Liver (tissue), 9 donors: ENCODE measurements around the gene FER. TPM values are rescaled to one million over a fixed set of nuclear protein-coding genes. Genes with fewer than 3 reads are reported as not detected.

ENCODE experiments used
- DNase-seq: peaks from one replicate; pipeline ENCODE4 v3.0.0-alpha.2; 2017; ENCODE audit warnings: low spot score
- H3K27ac ChIP-seq, 2 donors: one replicate each; pipeline ENCODE4 v1.7.0; 2013; ENCODE audit warnings: inconsistent platforms in 2 of 2, low read length in 2 of 2, control low read depth in 1 of 2, low read depth in 1 of 2, mild to moderate bottlenecking in 1 of 2
- H3K27me3 ChIP-seq, 4 donors: one replicate each; pipeline versions ENCODE4 v1.6.1 to v1.7.0; 2013; ENCODE audit warnings: low read length in 3 of 4, inconsistent platforms in 1 of 4, mild to moderate bottlenecking in 1 of 4, moderate library complexity in 1 of 4; ENCODE audit not compliant: control insufficient read depth in 4 of 4, insufficient read depth in 4 of 4
- H3K36me3 ChIP-seq, 4 donors: one replicate each; pipeline versions ENCODE4 v1.6.1 to v1.7.0; 2013; ENCODE audit warnings: low read length in 3 of 4, mild to moderate bottlenecking in 3 of 4, low read depth in 1 of 4, moderate library complexity in 1 of 4; ENCODE audit not compliant: control insufficient read depth in 4 of 4, insufficient read depth in 3 of 4
- H3K4me1 ChIP-seq, 4 donors: one replicate each; pipeline versions ENCODE4 v1.6.1 to v1.7.0; 2013; ENCODE audit warnings: low read length in 3 of 4, mild to moderate bottlenecking in 3 of 4, moderate library complexity in 1 of 4; ENCODE audit not compliant: control insufficient read depth in 4 of 4, insufficient read depth in 4 of 4
- H3K4me3 ChIP-seq, 3 donors: one replicate each; pipeline versions ENCODE4 v1.6.1 to v1.7.0; 2013; ENCODE audit warnings: low read length in 3 of 3, control low read depth in 1 of 3, low read depth in 1 of 3, mild to moderate bottlenecking in 1 of 3
- H3K9ac ChIP-seq, 2 donors: one replicate each; pipeline ENCODE4 v1.7.0; 2013; ENCODE audit warnings: low read length in 2 of 2, mild to moderate bottlenecking in 2 of 2, moderate library complexity in 2 of 2, control low read depth in 1 of 2, low read depth in 1 of 2
- H3K9me3 ChIP-seq, 4 donors: one replicate each; pipeline versions ENCODE4 v1.6.1 to v1.7.0; 2013; ENCODE audit warnings: low read length in 3 of 4; ENCODE audit not compliant: control insufficient read depth in 4 of 4
- ATF3 ChIP-seq: IDR thresholded peaks from 2 replicates; pipeline ENCODE4 v1.6.1; 2016; ENCODE audit warnings: antibody characterized with exemption
- EGR1 ChIP-seq, 2 donors: IDR thresholded peaks; 2 replicates each; pipeline ENCODE4 v1.6.1; 2016 to 2018; ENCODE audit warnings: antibody characterized with exemption in 2 of 2, low read depth in 2 of 2
- FOXA1 ChIP-seq: IDR thresholded peaks from 2 replicates; pipeline ENCODE4 v1.6.1; 2016; ENCODE audit warnings: antibody characterized with exemption
- FOXA2 ChIP-seq: IDR thresholded peaks from 2 replicates; pipeline ENCODE4 v1.6.1; 2016; ENCODE audit warnings: antibody characterized with exemption
- HNF4A ChIP-seq, 2 donors: conservative IDR thresholded peaks; 2 replicates each; pipeline ENCODE4 v1.6.1; 2016; ENCODE audit warnings: antibody characterized with exemption in 2 of 2, mild to moderate bottlenecking in 2 of 2
- HNF4G ChIP-seq: IDR thresholded peaks from 2 replicates; pipeline ENCODE4 v1.6.1; 2016; ENCODE audit warnings: antibody characterized with exemption
- MAX ChIP-seq: IDR thresholded peaks from 2 replicates; pipeline ENCODE4 v1.6.1; 2016; ENCODE audit warnings: antibody characterized with exemption
- NR2F2 ChIP-seq: IDR thresholded peaks from 2 replicates; pipeline ENCODE4 v1.6.1; 2016; ENCODE audit warnings: antibody characterized with exemption
- SP1 ChIP-seq: IDR thresholded peaks from 2 replicates; pipeline ENCODE4 v1.6.1; 2018; ENCODE audit warnings: antibody characterized with exemption, mild to moderate bottlenecking
- TAF1 ChIP-seq: conservative IDR thresholded peaks from 2 replicates; pipeline ENCODE4 v1.6.1; 2016; ENCODE audit warnings: antibody characterized with exemption, mild to moderate bottlenecking
- YY1 ChIP-seq: IDR thresholded peaks from 2 replicates; pipeline ENCODE4 v1.6.1; 2016; ENCODE audit warnings: antibody characterized with exemption, mild to moderate bottlenecking
- ZBTB33 ChIP-seq: IDR thresholded peaks from 2 replicates; pipeline ENCODE4 v1.6.1; 2016; ENCODE audit warnings: antibody characterized with exemption
- WGBS: extraction: QIAGEN DNeasy Blood & Tissue Kit; methylation state at CpG from one replicate; pipeline ENCODE4 v1.1.7; 2013; 5-methylcytosine and 5-hydroxymethylcytosine counted together
- polyA plus RNA-seq, 2 donors: library from polyadenylated mRNA; stranded (reverse) in 1 of 2; unstranded in 1 of 2; fragments of 200-250 nt in 1 of 2; fragments of >200 nt in 1 of 2; fragmentation: Nextera tagmentation in 1 of 2; extraction: Ambion mirVana in 1 of 2; gene quantifications; one replicate each; pipeline versions ENCODE4 v1.2.1 to v1.2.3, GENCODE V29; 2013 to 2015
- total RNA-seq, 2 donors: library from RNA; depleted of rRNA; stranded (reverse); fragments of >200 nt; gene quantifications; one replicate each; pipeline ENCODE4 v1.2.3, GENCODE V29; 2014
- TF ChIP-seq, protein P1 (sequence below): fragments of 150-350 bp; IDR thresholded peaks from 2 replicates; pipeline ENCODE4 v1.5.1; 2017; ENCODE audit warnings: improper control_type of control experiment, low read depth, low read length; ENCODE audit not compliant: missing input control
- TF ChIP-seq, protein P2 (sequence below): IDR thresholded peaks from 2 replicates; pipeline ENCODE4 v1.6.1; 2016; ENCODE audit warnings: antibody characterized with exemption, mild to moderate bottlenecking
- donor health status: healthy.
- donor health status: healthy.
- donor health status: healthy.
- donor health status: healthy.
- donor health status: healthy.

FER gene
- total and polyA plus RNA-seq, 4 donors, result 0.83 to 9.8 (median 5.9) TPM

GRCh38 chr5:109105631-109106267, 358.1 kb downstream of the FER start:
- no peak overlapping the region for H3K27ac ChIP-seq
- DNase-seq, result no peak
- H3K36me3 ChIP-seq, result no peaks in the 10 kb centered on the region
- no peaks in the 10 kb centered on the region for H3K4me1 ChIP-seq
- no peak for TF ChIP-seq EGR1 (IDR thresholded peaks at IDR 0.05; ENCODE audit: low read depth in 2 of 2)
- TF ChIP-seq HNF4G, result no peak
- TF ChIP-seq, protein P1, sequence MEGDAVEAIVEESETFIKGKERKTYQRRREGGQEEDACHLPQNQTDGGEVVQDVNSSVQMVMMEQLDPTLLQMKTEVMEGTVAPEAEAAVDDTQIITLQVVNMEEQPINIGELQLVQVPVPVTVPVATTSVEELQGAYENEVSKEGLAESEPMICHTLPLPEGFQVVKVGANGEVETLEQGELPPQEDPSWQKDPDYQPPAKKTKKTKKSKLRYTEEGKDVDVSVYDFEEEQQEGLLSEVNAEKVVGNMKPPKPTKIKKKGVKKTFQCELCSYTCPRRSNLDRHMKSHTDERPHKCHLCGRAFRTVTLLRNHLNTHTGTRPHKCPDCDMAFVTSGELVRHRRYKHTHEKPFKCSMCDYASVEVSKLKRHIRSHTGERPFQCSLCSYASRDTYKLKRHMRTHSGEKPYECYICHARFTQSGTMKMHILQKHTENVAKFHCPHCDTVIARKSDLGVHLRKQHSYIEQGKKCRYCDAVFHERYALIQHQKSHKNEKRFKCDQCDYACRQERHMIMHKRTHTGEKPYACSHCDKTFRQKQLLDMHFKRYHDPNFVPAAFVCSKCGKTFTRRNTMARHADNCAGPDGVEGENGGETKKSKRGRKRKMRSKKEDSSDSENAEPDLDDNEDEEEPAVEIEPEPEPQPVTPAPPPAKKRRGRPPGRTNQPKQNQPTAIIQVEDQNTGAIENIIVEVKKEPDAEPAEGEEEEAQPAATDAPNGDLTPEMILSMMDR, result no peak
- no peak for TF ChIP-seq ZBTB33
- TF ChIP-seq SP1, result no peak
- TF ChIP-seq FOXA2, result no peak
- no peak for TF ChIP-seq FOXA1
- no peak for TF ChIP-seq MAX
- no peak for TF ChIP-seq HNF4A (conservative IDR thresholded peaks at IDR 0.05)
- TF ChIP-seq, protein P2, sequence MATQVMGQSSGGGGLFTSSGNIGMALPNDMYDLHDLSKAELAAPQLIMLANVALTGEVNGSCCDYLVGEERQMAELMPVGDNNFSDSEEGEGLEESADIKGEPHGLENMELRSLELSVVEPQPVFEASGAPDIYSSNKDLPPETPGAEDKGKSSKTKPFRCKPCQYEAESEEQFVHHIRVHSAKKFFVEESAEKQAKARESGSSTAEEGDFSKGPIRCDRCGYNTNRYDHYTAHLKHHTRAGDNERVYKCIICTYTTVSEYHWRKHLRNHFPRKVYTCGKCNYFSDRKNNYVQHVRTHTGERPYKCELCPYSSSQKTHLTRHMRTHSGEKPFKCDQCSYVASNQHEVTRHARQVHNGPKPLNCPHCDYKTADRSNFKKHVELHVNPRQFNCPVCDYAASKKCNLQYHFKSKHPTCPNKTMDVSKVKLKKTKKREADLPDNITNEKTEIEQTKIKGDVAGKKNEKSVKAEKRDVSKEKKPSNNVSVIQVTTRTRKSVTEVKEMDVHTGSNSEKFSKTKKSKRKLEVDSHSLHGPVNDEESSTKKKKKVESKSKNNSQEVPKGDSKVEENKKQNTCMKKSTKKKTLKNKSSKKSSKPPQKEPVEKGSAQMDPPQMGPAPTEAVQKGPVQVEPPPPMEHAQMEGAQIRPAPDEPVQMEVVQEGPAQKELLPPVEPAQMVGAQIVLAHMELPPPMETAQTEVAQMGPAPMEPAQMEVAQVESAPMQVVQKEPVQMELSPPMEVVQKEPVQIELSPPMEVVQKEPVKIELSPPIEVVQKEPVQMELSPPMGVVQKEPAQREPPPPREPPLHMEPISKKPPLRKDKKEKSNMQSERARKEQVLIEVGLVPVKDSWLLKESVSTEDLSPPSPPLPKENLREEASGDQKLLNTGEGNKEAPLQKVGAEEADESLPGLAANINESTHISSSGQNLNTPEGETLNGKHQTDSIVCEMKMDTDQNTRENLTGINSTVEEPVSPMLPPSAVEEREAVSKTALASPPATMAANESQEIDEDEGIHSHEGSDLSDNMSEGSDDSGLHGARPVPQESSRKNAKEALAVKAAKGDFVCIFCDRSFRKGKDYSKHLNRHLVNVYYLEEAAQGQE, result no peak
- no peak for TF ChIP-seq YY1
- H3K9me3 ChIP-seq, result no peaks in the 10 kb centered on the region
- WGBS, result 67% methylated on average over 5 of the region's 5 CpGs
- H3K4me3 ChIP-seq, result no peak overlapping the region
- H3K27me3 ChIP-seq, result no peaks in the 10 kb centered on the region
- H3K9ac ChIP-seq, result no peak overlapping the region

- no peaks in the 10 kb centered on the region for H3K36me3 ChIP-seq
- DNase-seq, result no peak
- no peaks in the 10 kb centered on the region for H3K9me3 ChIP-seq
- 99% methylated on average over 2 of the region's 2 CpGs for WGBS
- H3K9ac ChIP-seq, result no peak overlapping the region
- H3K4me1 ChIP-seq, result no peaks in the 10 kb centered on the region
- no peak overlapping the region for H3K27ac ChIP-seq
- H3K27me3 ChIP-seq, result no peaks in the 10 kb centered on the region
- H3K4me3 ChIP-seq, result no peak overlapping the region
- TF ChIP-seq ATF3 (no peak), HNF4A (conservative IDR thresholded peaks at IDR 0.05) (no peak), TAF1 (no peak), SP1 (no peak), ZBTB33 (no peak), NR2F2 (no peak)
- TF ChIP-seq, protein P1, result no peak
- TF ChIP-seq, protein P2, result no peak
These were observed 364.0 kb downstream of the FER start for GRCh38 chr5:109111680-109112079.
